K562 (cell line): Measurements from ENCODE around the gene NEU1. TPM values are rescaled to one million over a fixed set of nuclear protein-coding genes. Genes with fewer than 3 reads are reported as not detected.
A peak's percentile ranks its signal among the peaks of the same experiment; 100 is the strongest.

Experiments used
- ATF7 ChIP-seq: fragments of 450-650 bp; IDR thresholded peaks from 2 replicates; pipeline ENCODE4 v1.7.1; 2014; ENCODE audit warnings: mild to moderate bottlenecking, moderate library complexity
- GATAD2B ChIP-seq: fragments of 450-650 bp; IDR thresholded peaks from 2 replicates; pipeline ENCODE4 v1.6.1; 2017; ENCODE audit warnings: mild to moderate bottlenecking, borderline replicate concordance
- KAT7 ChIP-seq: sonication (generic); formaldehyde crosslinking; IDR thresholded peaks from 2 replicates; pipeline ENCODE4 v1.8.0; 2022; ENCODE audit warnings: missing genetic modification reagents, mild to moderate bottlenecking, borderline replicate concordance
- MECOM ChIP-seq: fragments of 250-450 bp; sonication (Bioruptor Pico); IDR thresholded peaks from 2 replicates; pipeline ENCODE4 v1.8.0; 2022; ENCODE audit warnings: inconsistent platforms
- NCOA1 ChIP-seq: fragments of 450-650 bp; IDR thresholded peaks from 2 replicates; pipeline ENCODE4 v1.6.1; 2016; ENCODE audit warnings: low read depth
- NFE2L1 ChIP-seq: fragments of 450-650 bp; IDR thresholded peaks from 2 replicates; pipeline ENCODE4 v1.6.1; 2016; ENCODE audit warnings: missing genetic modification characterization, low read depth, mild to moderate bottlenecking, missing compliant biosample characterization, moderate library complexity, borderline replicate concordance
- NFRKB ChIP-seq: fragments of 450-650 bp; IDR thresholded peaks from 2 replicates; pipeline ENCODE4 v1.6.1; 2016; ENCODE audit warnings: low read depth
- NONO ChIP-seq, 2 experiments: fragments of 200-400 bp in 1 of 2; fragments of 450-650 bp in 1 of 2; formaldehyde crosslinking in 1 of 2; IDR thresholded peaks; 2 replicates each; pipeline ENCODE4 v1.6.1; 2017; ENCODE audit warnings: low read depth in 2 of 2, mild to moderate bottlenecking in 2 of 2, moderate library complexity in 2 of 2, low read length in 1 of 2
- NR2C1 ChIP-seq, 2 experiments: fragments of 450-650 bp; IDR thresholded peaks; 2 replicates each; pipeline ENCODE4 v1.6.1; 2017; ENCODE audit warnings: mild to moderate bottlenecking in 2 of 2, antibody characterized with exemption in 1 of 2, inconsistent platforms in 1 of 2, missing compliant biosample characterization in 1 of 2, missing genetic modification characterization in 1 of 2
- NR2F6 ChIP-seq: fragments of 450-650 bp; formaldehyde crosslinking; IDR thresholded peaks from 2 replicates; pipeline ENCODE4 v1.4.0; 2020; ENCODE audit warnings: mild to moderate bottlenecking
- POLR3A ChIP-seq: IDR thresholded peaks from 2 replicates; pipeline ENCODE4 v1.6.1; 2011; ENCODE audit warnings: borderline replicate concordance, mild to moderate bottlenecking, moderate library complexity; ENCODE audit not compliant: insufficient read length, insufficient read depth; ENCODE audit errors: extremely low read depth
- RBBP5 ChIP-seq: fragments of 200-600 bp; sonication (generic); IDR thresholded peaks from 2 replicates; pipeline ENCODE4 v1.6.1; 2012; ENCODE audit warnings: borderline replicate concordance, mild to moderate bottlenecking, low read length, control low read depth, inconsistent platforms; ENCODE audit not compliant: insufficient read depth, poor library complexity, severe bottlenecking
- SP2 ChIP-seq: IDR thresholded peaks from 2 replicates; pipeline ENCODE4 v1.6.1; 2011; ENCODE audit warnings: mild to moderate bottlenecking, low read depth, low read length, moderate library complexity; ENCODE audit not compliant: poor library complexity, severe bottlenecking; ENCODE audit errors: extremely low read depth
- ZFP1 ChIP-seq: fragments of 450-650 bp; formaldehyde crosslinking; IDR thresholded peaks from 2 replicates; pipeline ENCODE4 v1.4.0; 2020; ENCODE audit warnings: mild to moderate bottlenecking, mixed read lengths
- ZNF584 ChIP-seq: fragments of 200-800 bp; sonication (Bioruptor generic); IDR thresholded peaks from 2 replicates; pipeline ENCODE4 v1.6.1; 2016; ENCODE audit warnings: low read depth, mild to moderate bottlenecking, missing genetic modification characterization, missing compliant biosample characterization
- ZNF699 ChIP-seq: fragments of 250-450 bp; sonication (Bioruptor Pico); IDR thresholded peaks from 2 replicates; pipeline ENCODE4 v1.8.0; 2021; ENCODE audit warnings: mild to moderate bottlenecking, moderate library complexity; ENCODE audit not compliant: insufficient replicate concordance
- polyA plus RNA-seq, 8 experiments: library from polyadenylated mRNA; depleted of rRNA in 4 of 8; stranded (reverse) in 5 of 8; unstranded in 3 of 8; fragments of >200 nt; fragmentation: Nextera tagmentation in 2 of 8; fragmentation: Illumina TruSeq in 1 of 8; extraction: Ambion mirVana in 2 of 8; extraction: Trizol in 1 of 8; gene quantifications; 2 replicates each; pipeline versions ENCODE4 v1.2.1 to v1.2.3, GENCODE V29; 2011 to 2014; ENCODE audit warnings: inconsistent platforms in 1 of 8, missing spikeins in 1 of 8
- total RNA-seq, 7 experiments: library from RNA; depleted of rRNA in 6 of 7; stranded (reverse); fragments of >200 nt in 6 of 7; fragmentation: Illumina TruSeq in 2 of 7; extraction: Trizol in 2 of 7; gene quantifications; 2 replicates each; pipeline versions ENCODE4 v1.2.1 to v1.2.3, GENCODE V29; 2011 to 2021; ENCODE audit warnings: low replicate concordance in 1 of 7
- TF ChIP-seq, protein P1 (sequence below): fragments of 450-650 bp; formaldehyde crosslinking; IDR thresholded peaks from 2 replicates; pipeline ENCODE4 v1.4.0; 2020; ENCODE audit warnings: mild to moderate bottlenecking, moderate library complexity
- TF ChIP-seq, protein P2 (sequence below), 2 experiments: fragments of 250-450 bp in 1 of 2; fragments of 450-650 bp in 1 of 2; sonication (Bioruptor Pico) in 1 of 2; IDR thresholded peaks; 2 replicates each; pipeline versions ENCODE4 v1.6.1 to v1.8.0; 2016 to 2021; ENCODE audit warnings: mild to moderate bottlenecking in 2 of 2, moderate library complexity in 2 of 2, missing compliant biosample characterization in 1 of 2, missing genetic modification characterization in 1 of 2
- TF ChIP-seq, protein P3 (sequence below): fragments of 450-650 bp; formaldehyde crosslinking; IDR thresholded peaks from 2 replicates; pipeline ENCODE4 v1.4.0; 2022; ENCODE audit warnings: missing genetic modification characterization
- TF ChIP-seq, protein P4 (sequence below): fragments of 450-650 bp; IDR thresholded peaks from 2 replicates; pipeline ENCODE4 v1.7.1; 2018; ENCODE audit warnings: mild to moderate bottlenecking, low read depth; ENCODE audit not compliant: partially characterized antibody

The NEU1 gene
- total and polyA plus RNA-seq, 9 of the 15 experiments (the other 6 are each of a cell fraction or from before 2014, with no cell fraction given) = 14.8 to 67.8 (median 51.0) TPM

GRCh38 chr6:31827286-31828079 lies 35.1 kb downstream of the NEU1 start, which contains the start of gene HSPA1B (continued):
- TF ChIP-seq, protein P1, sequence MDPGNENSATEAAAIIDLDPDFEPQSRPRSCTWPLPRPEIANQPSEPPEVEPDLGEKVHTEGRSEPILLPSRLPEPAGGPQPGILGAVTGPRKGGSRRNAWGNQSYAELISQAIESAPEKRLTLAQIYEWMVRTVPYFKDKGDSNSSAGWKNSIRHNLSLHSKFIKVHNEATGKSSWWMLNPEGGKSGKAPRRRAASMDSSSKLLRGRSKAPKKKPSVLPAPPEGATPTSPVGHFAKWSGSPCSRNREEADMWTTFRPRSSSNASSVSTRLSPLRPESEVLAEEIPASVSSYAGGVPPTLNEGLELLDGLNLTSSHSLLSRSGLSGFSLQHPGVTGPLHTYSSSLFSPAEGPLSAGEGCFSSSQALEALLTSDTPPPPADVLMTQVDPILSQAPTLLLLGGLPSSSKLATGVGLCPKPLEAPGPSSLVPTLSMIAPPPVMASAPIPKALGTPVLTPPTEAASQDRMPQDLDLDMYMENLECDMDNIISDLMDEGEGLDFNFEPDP (CRISPR knock-in tag) = peak; percentile 91
- no peak for TF ChIP-seq NFRKB
- no peak for TF ChIP-seq NFE2L1
- peak in 1 of 2 experiments; percentile 90; a peak in 2 of 4 replicates for TF ChIP-seq NONO (IDR thresholded peaks at IDR 0.05; ENCODE audit: low read depth in 2 of 2, low read length in 1 of 2)
- TF ChIP-seq NR2F6 (CRISPR knock-in tag) = peak; percentile 92
- TF ChIP-seq NR2C1 (IDR thresholded peaks at IDR 0.05) = no peak
- no peak for TF ChIP-seq NR2C1 (tag; IDR thresholded peaks at IDR 0.05)
- TF ChIP-seq, protein P2, sequence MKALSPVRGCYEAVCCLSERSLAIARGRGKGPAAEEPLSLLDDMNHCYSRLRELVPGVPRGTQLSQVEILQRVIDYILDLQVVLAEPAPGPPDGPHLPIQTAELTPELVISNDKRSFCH (CRISPR knock-in tag; IDR thresholded peaks at IDR 0.05) = no peak
- TF ChIP-seq, protein P2 (tag; IDR thresholded peaks at IDR 0.05) = no peak
- no peak for TF ChIP-seq ZNF699 (CRISPR knock-in tag)
- no peak for TF ChIP-seq POLR3A
- no peak for TF ChIP-seq NCOA1
- TF ChIP-seq ZNF584 (CRISPR knock-in tag) = no peak
- no peak for TF ChIP-seq ATF7
- TF ChIP-seq, protein P3, sequence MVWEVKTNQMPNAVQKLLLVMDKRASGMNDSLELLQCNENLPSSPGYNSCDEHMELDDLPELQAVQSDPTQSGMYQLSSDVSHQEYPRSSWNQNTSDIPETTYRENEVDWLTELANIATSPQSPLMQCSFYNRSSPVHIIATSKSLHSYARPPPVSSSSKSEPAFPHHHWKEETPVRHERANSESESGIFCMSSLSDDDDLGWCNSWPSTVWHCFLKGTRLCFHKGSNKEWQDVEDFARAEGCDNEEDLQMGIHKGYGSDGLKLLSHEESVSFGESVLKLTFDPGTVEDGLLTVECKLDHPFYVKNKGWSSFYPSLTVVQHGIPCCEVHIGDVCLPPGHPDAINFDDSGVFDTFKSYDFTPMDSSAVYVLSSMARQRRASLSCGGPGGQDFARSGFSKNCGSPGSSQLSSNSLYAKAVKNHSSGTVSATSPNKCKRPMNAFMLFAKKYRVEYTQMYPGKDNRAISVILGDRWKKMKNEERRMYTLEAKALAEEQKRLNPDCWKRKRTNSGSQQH (CRISPR knock-in tag) = peak; percentile 93
- TF ChIP-seq ZFP1 (CRISPR knock-in tag) = peak; percentile 75; the same call in 1 of the 2 replicates
- TF ChIP-seq MECOM (CRISPR knock-in tag) = no peak
- TF ChIP-seq, protein P4, sequence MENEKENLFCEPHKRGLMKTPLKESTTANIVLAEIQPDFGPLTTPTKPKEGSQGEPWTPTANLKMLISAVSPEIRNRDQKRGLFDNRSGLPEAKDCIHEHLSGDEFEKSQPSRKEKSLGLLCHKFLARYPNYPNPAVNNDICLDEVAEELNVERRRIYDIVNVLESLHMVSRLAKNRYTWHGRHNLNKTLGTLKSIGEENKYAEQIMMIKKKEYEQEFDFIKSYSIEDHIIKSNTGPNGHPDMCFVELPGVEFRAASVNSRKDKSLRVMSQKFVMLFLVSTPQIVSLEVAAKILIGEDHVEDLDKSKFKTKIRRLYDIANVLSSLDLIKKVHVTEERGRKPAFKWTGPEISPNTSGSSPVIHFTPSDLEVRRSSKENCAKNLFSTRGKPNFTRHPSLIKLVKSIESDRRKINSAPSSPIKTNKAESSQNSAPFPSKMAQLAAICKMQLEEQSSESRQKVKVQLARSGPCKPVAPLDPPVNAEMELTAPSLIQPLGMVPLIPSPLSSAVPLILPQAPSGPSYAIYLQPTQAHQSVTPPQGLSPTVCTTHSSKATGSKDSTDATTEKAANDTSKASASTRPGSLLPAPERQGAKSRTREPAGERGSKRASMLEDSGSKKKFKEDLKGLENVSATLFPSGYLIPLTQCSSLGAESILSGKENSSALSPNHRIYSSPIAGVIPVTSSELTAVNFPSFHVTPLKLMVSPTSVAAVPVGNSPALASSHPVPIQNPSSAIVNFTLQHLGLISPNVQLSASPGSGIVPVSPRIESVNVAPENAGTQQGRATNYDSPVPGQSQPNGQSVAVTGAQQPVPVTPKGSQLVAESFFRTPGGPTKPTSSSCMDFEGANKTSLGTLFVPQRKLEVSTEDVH = no peak
- TF ChIP-seq SP2 = peak; percentile 50
- TF ChIP-seq RBBP5 = no peak
- TF ChIP-seq KAT7 (CRISPR knock-in tag) = peak; percentile 95; the same call in 1 of the 2 replicates
- TF ChIP-seq GATAD2B = no peak
